Tibial nerve (tissue), 4 donors: ENCODE data around the gene TBC1D7. TPM values are rescaled to one million over a fixed set of nuclear protein-coding genes. Genes with fewer than 3 reads are reported as not detected.

ENCODE experiments used
- DNase-seq, 2 donors: peaks; one replicate each; pipeline ENCODE4 v3.0.0-alpha.2; 2019; ENCODE audit warnings: low spot score in 2 of 2
- H3K27ac ChIP-seq, 4 donors: fragments of 200-600 bp; sonication (generic) in 3 of 4; one replicate each; pipeline ENCODE4 v1.5.1; 2017 to 2019; ENCODE audit warnings: mild to moderate bottlenecking in 1 of 4
- H3K27me3 ChIP-seq, 2 donors: fragments of 200-600 bp; sonication (generic) in 1 of 2; one replicate each; pipeline versions ENCODE4 v1.5.1 to v1.6.0; 2017 to 2019
- H3K36me3 ChIP-seq, 3 donors: fragments of 200-600 bp; sonication (generic); one replicate each; pipeline ENCODE4 v1.5.1; 2018 to 2019
- H3K4me1 ChIP-seq, 4 donors: fragments of 200-600 bp; sonication (generic) in 3 of 4; one replicate each; pipeline ENCODE4 v1.5.1; 2017 to 2019
- H3K4me3 ChIP-seq, 4 donors: fragments of 200-600 bp; sonication (generic) in 3 of 4; one replicate each; pipeline ENCODE4 v1.5.1; 2017 to 2019; ENCODE audit warnings: mild to moderate bottlenecking in 1 of 4, moderate library complexity in 1 of 4
- H3K9me3 ChIP-seq, 4 donors: fragments of 200-600 bp; sonication (generic) in 3 of 4; one replicate each; pipeline ENCODE4 v1.5.1; 2017 to 2019
- EP300 ChIP-seq, 2 donors: sonication (generic); formaldehyde crosslinking; IDR thresholded peaks; one replicate each; pipeline ENCODE4 v1.6.1; 2017; ENCODE audit warnings: antibody characterized with exemption in 2 of 2, mild to moderate bottlenecking in 1 of 2
- POLR2A ChIP-seq, 2 donors: fragments of 450-650 bp; IDR thresholded peaks; one replicate each; pipeline ENCODE4 v1.6.1; 2017; ENCODE audit warnings: antibody characterized with exemption in 2 of 2, mild to moderate bottlenecking in 2 of 2, moderate library complexity in 2 of 2
- WGBS, 2 donors: methylation state at CpG; one replicate each; pipeline ENCODE4 v1.1.5; 2018; 5-methylcytosine and 5-hydroxymethylcytosine counted together
- total RNA-seq, 4 donors: library from RNA; depleted of rRNA; stranded (reverse); fragments of >200 nt; gene quantifications; one replicate each; pipeline ENCODE4 v1.1.0, GENCODE V29; 2016
- TF ChIP-seq, protein P1 (sequence below), 5 experiments: fragments of 200-600 bp in 3 of 5; fragments of 450-650 bp in 2 of 5; sonication (generic) in 3 of 5; IDR thresholded peaks; one replicate each; pipeline ENCODE4 v1.5.1; 2016 to 2019; ENCODE audit warnings: antibody characterized with exemption in 5 of 5, mild to moderate bottlenecking in 3 of 5, moderate library complexity in 2 of 5

Gene TBC1D7
- total RNA-seq, 4 donors from 2014 or later = 5.5 to 28.2 (median 7.1) TPM

GRCh38 chr6:13295576-13295975 lies 32.8 kb downstream of the TBC1D7 start:
- Histone ChIP-seq H3K36me3 (peaks cover 0 to 99% (median 5%) of the 10 kb centered on the region in 3 donors), H3K4me1 (no peaks in the 10 kb centered on the region), H3K4me3 (no peak overlapping the region), H3K9me3 (no peaks in the 10 kb centered on the region), H3K27me3 (no peaks in the 10 kb centered on the region), H3K27ac (no peak overlapping the region)
- 93 to 95% methylated on average over 11 of the region's 11 CpGs for WGBS, 2 donors
- TF ChIP-seq EP300 (IDR thresholded peaks at IDR 0.05) (no peak), POLR2A (IDR thresholded peaks at IDR 0.05) (no peak)
- TF ChIP-seq, protein P1, sequence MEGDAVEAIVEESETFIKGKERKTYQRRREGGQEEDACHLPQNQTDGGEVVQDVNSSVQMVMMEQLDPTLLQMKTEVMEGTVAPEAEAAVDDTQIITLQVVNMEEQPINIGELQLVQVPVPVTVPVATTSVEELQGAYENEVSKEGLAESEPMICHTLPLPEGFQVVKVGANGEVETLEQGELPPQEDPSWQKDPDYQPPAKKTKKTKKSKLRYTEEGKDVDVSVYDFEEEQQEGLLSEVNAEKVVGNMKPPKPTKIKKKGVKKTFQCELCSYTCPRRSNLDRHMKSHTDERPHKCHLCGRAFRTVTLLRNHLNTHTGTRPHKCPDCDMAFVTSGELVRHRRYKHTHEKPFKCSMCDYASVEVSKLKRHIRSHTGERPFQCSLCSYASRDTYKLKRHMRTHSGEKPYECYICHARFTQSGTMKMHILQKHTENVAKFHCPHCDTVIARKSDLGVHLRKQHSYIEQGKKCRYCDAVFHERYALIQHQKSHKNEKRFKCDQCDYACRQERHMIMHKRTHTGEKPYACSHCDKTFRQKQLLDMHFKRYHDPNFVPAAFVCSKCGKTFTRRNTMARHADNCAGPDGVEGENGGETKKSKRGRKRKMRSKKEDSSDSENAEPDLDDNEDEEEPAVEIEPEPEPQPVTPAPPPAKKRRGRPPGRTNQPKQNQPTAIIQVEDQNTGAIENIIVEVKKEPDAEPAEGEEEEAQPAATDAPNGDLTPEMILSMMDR (IDR thresholded peaks at IDR 0.05) = no peak
- no peak for DNase-seq

- Histone ChIP-seq H3K27me3 (no peaks in the 10 kb centered on the region), H3K4me1 (no peaks in the 10 kb centered on the region), H3K27ac (no peak overlapping the region), H3K4me3 (no peak overlapping the region), H3K9me3 (no peaks in the 10 kb centered on the region), H3K36me3 (peaks cover 0 to 95% (median 4%) of the 10 kb centered on the region in 3 donors)
- no peak for DNase-seq
- TF ChIP-seq EP300 (IDR thresholded peaks at IDR 0.05) = no peak
- TF ChIP-seq POLR2A (IDR thresholded peaks at IDR 0.05) = no peak
- TF ChIP-seq, protein P1 (IDR thresholded peaks at IDR 0.05) = no peak
- WGBS, 2 donors = 67 to 68% methylated on average over 13 of the region's 13 CpGs
These were observed 33.8 kb downstream of the TBC1D7 start for GRCh38 chr6:13294499-13295069.

GRCh38 chr6:13292774-13293173 lies 35.6 kb downstream of the TBC1D7 start:
- H3K36me3 ChIP-seq = peaks cover 0 to 90% (median 0%) of the 10 kb centered on the region in 3 donors

DNA sequence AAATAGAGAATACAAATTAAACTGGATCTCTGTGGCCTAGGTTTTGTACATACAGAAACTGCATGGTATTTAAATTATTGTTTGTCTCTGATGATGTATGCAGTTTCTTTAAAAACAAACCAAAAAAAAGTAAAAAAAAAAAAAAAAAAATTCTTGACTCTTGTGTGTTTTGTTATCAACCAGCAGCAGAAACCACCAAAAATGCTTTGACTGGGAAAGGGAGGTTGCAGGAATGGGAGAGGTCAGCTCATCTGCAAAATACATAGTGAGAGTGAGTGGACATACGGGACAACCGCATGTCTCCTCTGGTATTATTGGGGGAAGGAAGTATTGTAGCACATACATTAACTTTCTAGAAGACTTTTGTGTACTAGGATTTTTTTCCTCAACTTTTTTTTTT lies 38.0 kb downstream of the TBC1D7 start:
- no peaks in the 10 kb centered on the region for H3K4me1 ChIP-seq
- TF ChIP-seq, protein P1 (IDR thresholded peaks at IDR 0.05) = no peak
- TF ChIP-seq POLR2A (IDR thresholded peaks at IDR 0.05) (no peak), EP300 (IDR thresholded peaks at IDR 0.05) (no peak)
- peaks cover 0 to 92% (median 0%) of the 10 kb centered on the region in 3 donors for H3K36me3 ChIP-seq
- H3K9me3 ChIP-seq = peaks cover 0 to 19% (median 0%) of the 10 kb centered on the region in 4 donors
- 85 to 92% methylated on average over 2 of the region's 2 CpGs for WGBS, 2 donors
- H3K4me3 ChIP-seq = no peak overlapping the region
- no peaks in the 10 kb centered on the region for H3K27me3 ChIP-seq
- H3K27ac ChIP-seq = no peak overlapping the region
- no peak for DNase-seq

More at GRCh38 chr6:13292774-13293173, 35.6 kb downstream of the TBC1D7 start:
- TF ChIP-seq EP300 (IDR thresholded peaks at IDR 0.05) (no peak), POLR2A (IDR thresholded peaks at IDR 0.05) (no peak)
- TF ChIP-seq, protein P1 (IDR thresholded peaks at IDR 0.05) = no peak
- Histone ChIP-seq H3K27me3 (no peaks in the 10 kb centered on the region), H3K27ac (no peak overlapping the region), H3K4me1 (no peaks in the 10 kb centered on the region), H3K9me3 (peaks cover 0 to 4% (median 0%) of the 10 kb centered on the region in 4 donors), H3K4me3 (no peak overlapping the region)
- WGBS, 2 donors = 93 to 94% methylated on average over 9 of the region's 9 CpGs
- no peak for DNase-seq

- H3K36me3 ChIP-seq = peaks cover 0 to 92% (median 0%) of the 10 kb centered on the region in 3 donors
- WGBS, 2 donors = 61 to 63% methylated on average over 9 of the region's 9 CpGs
These were observed 38.5 kb downstream of the TBC1D7 start for GRCh38 chr6:13289789-13290318.

More at GRCh38 chr6:13289789-13290318, 38.5 kb downstream of the TBC1D7 start:
- no peak for DNase-seq
- H3K27ac ChIP-seq = no peak overlapping the region
- H3K4me1 ChIP-seq = no peaks in the 10 kb centered on the region
- TF ChIP-seq EP300 (IDR thresholded peaks at IDR 0.05) (no peak), POLR2A (IDR thresholded peaks at IDR 0.05) (no peak)
- TF ChIP-seq, protein P1 (IDR thresholded peaks at IDR 0.05) = no peak
- no peak overlapping the region for H3K4me3 ChIP-seq
- peaks cover 0 to 19% (median 0%) of the 10 kb centered on the region in 4 donors for H3K9me3 ChIP-seq
- no peaks in the 10 kb centered on the region for H3K27me3 ChIP-seq
